Gastrocnemius medialis (tissue), 4 donors: ENCODE results near the gene CHID1.

Source experiments
- POLR2A ChIP-seq, 2 donors: fragments of 450-650 bp; IDR thresholded peaks; one replicate each; pipeline ENCODE4 v1.6.1; 2017; ENCODE audit warnings: antibody characterized with exemption in 2 of 2, mild to moderate bottlenecking in 2 of 2, moderate library complexity in 2 of 2
- TF ChIP-seq, protein P1 (sequence below), 5 experiments: fragments of 450-650 bp in 3 of 5; fragments of 200-600 bp in 2 of 5; sonication (generic) in 2 of 5; IDR thresholded peaks in 4 of 5; conservative IDR thresholded peaks in 1 of 5; 1 replicate in 4 of 5; 2 replicates in 1 of 5; pipeline ENCODE4 v1.5.1; 2016 to 2019; ENCODE audit warnings: antibody characterized with exemption in 5 of 5, mild to moderate bottlenecking in 3 of 5, moderate library complexity in 3 of 5

DNA sequence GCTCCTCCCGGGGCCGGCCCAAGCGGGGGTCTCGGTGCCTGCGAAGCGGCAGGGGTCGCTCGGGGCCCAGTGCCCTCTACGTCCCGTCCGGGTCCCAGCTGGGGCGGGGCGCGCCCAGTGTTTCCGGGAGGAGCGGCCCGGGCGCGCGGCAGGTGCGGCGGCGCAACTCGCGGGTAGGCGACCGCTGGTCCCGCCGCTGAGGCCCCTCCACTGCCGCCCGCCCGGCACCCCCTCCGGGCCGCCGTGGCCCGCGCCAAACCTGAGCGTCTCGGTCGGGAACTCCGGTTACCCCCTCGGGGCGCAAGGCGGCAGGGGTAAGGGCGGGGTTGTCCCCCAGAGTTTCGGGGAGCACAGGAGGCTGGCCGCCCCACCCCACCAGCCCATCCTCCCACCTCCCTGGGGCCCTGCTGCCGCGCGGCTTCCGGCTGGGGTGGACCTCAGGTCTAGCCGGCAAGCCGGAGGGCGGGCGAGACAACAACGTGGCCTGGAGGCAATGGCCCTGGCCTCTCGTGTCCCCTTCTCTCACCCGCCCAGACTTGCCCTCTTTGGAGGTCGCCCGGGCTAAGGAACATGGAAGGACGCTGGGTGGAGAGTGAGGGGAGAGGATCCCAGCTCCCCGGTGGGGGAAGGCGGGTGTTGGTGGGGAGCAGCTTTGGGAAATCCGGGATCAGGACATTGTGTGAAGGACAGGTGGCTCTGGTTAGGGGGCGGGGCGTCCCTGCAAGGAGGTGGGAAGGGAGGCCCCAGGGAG lies 83.3 kb downstream of the CHID1 start:
- TF ChIP-seq, protein P1, sequence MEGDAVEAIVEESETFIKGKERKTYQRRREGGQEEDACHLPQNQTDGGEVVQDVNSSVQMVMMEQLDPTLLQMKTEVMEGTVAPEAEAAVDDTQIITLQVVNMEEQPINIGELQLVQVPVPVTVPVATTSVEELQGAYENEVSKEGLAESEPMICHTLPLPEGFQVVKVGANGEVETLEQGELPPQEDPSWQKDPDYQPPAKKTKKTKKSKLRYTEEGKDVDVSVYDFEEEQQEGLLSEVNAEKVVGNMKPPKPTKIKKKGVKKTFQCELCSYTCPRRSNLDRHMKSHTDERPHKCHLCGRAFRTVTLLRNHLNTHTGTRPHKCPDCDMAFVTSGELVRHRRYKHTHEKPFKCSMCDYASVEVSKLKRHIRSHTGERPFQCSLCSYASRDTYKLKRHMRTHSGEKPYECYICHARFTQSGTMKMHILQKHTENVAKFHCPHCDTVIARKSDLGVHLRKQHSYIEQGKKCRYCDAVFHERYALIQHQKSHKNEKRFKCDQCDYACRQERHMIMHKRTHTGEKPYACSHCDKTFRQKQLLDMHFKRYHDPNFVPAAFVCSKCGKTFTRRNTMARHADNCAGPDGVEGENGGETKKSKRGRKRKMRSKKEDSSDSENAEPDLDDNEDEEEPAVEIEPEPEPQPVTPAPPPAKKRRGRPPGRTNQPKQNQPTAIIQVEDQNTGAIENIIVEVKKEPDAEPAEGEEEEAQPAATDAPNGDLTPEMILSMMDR (IDR thresholded peaks at IDR 0.05 in 4 of 5, conservative IDR thresholded peaks at IDR 0.05 in 1 of 5), result no peak
- TF ChIP-seq POLR2A (IDR thresholded peaks at IDR 0.05), result no peak
